ENCODE data around the gene DEFB121. TPM values are rescaled to one million over a fixed set of nuclear protein-coding genes. Genes with fewer than 3 reads are reported as not detected.
"Not testable (repeated sequence)": the region's sequence is repeated elsewhere in the genome, so short reads cannot be mapped to it uniquely, and the experiment has no call there.

The DEFB121 gene
- total and polyA plus RNA-seq, 2 experiments from 2014 or later: not detected

DNA sequence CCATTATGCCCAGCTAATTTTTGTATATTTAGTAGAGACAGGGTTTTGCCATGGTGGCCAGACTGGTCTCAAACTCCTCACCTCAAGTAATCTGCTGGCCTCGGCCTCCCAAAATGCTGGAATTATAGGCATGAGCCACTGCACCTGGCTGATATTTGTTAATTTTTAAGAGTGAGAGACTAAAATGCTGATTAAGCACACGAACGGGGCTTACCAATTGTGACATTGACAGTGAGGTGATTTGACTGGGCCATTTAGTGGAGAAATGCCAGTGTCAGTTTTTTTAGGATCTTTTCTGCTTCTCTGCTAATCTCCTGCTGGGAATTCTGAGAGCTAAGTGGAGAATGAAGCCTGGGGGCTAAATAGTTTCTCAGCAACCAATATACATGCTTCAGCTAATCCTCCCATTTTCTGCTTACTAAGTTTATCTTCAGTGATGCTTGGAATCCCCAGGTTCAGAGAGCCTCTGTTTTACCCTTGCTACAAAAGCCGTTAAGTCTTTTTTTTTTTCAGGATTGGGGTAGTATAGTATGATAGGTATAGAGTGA lies 24.6 kb upstream of the DEFB121 start (continued):
- TF ChIP-seq, protein P1, sequence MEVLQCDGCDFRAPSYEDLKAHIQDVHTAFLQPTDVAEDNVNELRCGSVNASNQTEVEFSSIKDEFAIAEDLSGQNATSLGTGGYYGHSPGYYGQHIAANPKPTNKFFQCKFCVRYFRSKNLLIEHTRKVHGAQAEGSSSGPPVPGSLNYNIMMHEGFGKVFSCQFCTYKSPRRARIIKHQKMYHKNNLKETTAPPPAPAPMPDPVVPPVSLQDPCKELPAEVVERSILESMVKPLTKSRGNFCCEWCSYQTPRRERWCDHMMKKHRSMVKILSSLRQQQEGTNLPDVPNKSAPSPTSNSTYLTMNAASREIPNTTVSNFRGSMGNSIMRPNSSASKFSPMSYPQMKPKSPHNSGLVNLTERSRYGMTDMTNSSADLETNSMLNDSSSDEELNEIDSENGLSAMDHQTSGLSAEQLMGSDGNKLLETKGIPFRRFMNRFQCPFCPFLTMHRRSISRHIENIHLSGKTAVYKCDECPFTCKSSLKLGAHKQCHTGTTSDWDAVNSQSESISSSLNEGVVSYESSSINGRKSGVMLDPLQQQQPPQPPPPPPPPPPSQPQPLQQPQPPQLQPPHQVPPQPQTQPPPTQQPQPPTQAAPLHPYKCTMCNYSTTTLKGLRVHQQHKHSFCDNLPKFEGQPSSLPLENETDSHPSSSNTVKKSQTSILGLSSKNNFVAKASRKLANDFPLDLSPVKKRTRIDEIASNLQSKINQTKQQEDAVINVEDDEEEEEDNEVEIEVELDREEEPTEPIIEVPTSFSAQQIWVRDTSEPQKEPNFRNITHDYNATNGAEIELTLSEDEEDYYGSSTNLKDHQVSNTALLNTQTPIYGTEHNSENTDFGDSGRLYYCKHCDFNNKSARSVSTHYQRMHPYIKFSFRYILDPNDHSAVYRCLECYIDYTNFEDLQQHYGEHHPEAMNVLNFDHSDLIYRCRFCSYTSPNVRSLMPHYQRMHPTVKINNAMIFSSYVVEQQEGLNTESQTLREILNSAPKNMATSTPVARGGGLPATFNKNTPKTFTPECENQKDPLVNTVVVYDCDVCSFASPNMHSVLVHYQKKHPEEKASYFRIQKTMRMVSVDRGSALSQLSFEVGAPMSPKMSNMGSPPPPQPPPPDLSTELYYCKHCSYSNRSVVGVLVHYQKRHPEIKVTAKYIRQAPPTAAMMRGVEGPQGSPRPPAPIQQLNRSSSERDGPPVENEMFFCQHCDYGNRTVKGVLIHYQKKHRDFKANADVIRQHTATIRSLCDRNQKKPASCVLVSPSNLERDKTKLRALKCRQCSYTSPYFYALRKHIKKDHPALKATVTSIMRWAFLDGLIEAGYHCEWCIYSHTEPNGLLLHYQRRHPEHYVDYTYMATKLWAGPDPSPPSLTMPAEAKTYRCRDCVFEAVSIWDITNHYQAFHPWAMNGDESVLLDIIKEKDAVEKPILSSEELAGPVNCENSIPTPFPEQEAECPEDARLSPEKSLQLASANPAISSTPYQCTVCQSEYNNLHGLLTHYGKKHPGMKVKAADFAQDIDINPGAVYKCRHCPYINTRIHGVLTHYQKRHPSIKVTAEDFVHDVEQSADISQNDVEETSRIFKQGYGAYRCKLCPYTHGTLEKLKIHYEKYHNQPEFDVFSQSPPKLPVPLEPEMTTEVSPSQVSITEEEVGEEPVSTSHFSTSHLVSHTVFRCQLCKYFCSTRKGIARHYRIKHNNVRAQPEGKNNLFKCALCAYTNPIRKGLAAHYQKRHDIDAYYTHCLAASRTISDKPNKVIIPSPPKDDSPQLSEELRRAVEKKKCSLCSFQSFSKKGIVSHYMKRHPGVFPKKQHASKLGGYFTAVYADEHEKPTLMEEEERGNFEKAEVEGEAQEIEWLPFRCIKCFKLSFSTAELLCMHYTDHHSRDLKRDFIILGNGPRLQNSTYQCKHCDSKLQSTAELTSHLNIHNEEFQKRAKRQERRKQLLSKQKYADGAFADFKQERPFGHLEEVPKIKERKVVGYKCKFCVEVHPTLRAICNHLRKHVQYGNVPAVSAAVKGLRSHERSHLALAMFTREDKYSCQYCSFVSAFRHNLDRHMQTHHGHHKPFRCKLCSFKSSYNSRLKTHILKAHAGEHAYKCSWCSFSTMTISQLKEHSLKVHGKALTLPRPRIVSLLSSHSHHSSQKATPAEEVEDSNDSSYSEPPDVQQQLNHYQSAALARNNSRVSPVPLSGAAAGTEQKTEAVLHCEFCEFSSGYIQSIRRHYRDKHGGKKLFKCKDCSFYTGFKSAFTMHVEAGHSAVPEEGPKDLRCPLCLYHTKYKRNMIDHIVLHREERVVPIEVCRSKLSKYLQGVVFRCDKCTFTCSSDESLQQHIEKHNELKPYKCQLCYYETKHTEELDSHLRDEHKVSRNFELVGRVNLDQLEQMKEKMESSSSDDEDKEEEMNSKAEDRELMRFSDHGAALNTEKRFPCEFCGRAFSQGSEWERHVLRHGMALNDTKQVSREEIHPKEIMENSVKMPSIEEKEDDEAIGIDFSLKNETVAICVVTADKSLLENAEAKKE (CRISPR knock-in tag; IDR thresholded peaks at IDR 0.05): no peak

DNA sequence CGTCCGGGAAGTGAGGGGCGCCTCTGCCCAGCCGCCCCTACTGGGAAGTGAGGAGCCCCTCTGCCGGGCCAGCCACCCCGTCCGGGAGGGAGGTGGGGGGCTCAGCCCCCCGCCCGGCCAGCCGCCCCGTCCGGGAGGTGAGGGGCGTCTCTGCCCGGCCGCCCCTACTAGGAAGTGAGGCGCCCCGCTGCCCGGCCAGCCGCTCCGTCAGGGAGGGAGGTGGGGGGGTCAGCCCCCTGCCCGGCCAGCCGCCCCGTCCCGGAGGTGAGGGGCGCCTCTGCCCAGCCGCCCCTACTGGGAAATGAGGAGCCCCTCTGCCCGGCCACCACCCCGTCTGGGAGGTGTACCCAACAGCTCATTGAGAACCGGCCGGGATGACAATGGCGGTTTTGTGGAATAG lies 21.6 kb upstream of the DEFB121 start:
- H3K4me1 Mint-ChIP-seq; H3K4me3 ChIP-seq; H3K9me2 ChIP-seq (ENCODE audit: insufficient read depth); H3K79me2 ChIP-seq (replicated peaks; ENCODE audit: insufficient read depth); H3K4me1 ChIP-seq (ENCODE audit: insufficient read depth); H3F3A ChIP-seq (replicated peaks; ENCODE audit: low read depth); H3K36me3 ChIP-seq (ENCODE audit: insufficient read depth); H4K20me1 ChIP-seq (replicated peaks; ENCODE audit: insufficient read depth); H3K27me3 ChIP-seq (ENCODE audit: insufficient read depth); DNase-seq (ENCODE audit: low spot score); H3K4me2 ChIP-seq; H3K4me3 Mint-ChIP-seq; ATAC-seq; H2AFZ ChIP-seq; H3K27me3 Mint-ChIP-seq (ENCODE audit: insufficient read depth, low read depth, poor library complexity); H3K27ac Mint-ChIP-seq; H3K27ac ChIP-seq (ENCODE audit: low read depth): not testable (repeated sequence)
- H3K36me3 Mint-ChIP-seq (ENCODE audit: low read depth): peaks cover 22% of the 10 kb centered on the region
- peaks cover 77% of the 10 kb centered on the region for H3K9me3 Mint-ChIP-seq

DNA sequence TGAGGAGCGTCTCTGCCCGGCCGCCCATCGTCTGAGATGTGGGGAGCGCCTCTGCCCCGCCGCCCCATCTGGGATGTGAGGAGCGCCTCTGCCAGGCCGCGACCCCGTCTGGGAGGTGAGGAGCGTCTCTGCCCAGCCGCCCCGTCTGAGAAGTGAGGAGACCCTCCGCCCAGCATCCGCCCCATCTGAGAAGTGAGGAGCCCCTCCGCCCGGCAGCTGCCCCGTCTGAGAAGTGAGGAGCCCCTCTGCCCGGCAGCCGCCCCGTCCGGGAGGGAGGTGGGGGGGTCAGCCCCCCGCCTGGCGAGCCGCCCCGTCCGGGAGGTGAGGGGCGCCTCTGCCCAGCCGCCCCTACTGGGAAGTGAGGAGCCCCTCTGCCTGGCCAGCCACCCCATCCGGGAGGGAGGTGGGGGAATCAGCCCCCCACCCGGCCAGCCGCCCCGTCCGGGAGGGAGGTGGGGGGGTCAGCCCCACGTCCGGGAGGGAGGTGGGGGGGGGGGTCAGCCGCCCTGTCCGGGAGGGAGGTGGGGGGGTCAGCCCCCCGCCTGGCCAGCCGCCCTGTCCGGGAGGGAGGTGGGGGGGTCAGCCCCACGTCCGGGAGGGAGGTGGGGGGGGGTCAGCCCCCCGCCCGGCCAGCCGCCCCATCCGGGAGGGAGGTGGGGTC lies 21.0 kb upstream of the DEFB121 start:
- ATAC-seq: not testable (repeated sequence)

More for the DNA sequence above, 21.0 kb upstream of the DEFB121 start:
- not testable (repeated sequence) for DNase-seq (ENCODE audit: low spot score); H3K36me3 ChIP-seq (ENCODE audit: insufficient read depth); H3K27ac Mint-ChIP-seq; H4K20me1 ChIP-seq (replicated peaks; ENCODE audit: insufficient read depth); H3F3A ChIP-seq (replicated peaks; ENCODE audit: low read depth); H3K27me3 ChIP-seq (ENCODE audit: insufficient read depth); H3K4me1 ChIP-seq (ENCODE audit: insufficient read depth); H3K4me2 ChIP-seq; H3K4me3 Mint-ChIP-seq; H3K4me1 Mint-ChIP-seq; H3K27me3 Mint-ChIP-seq (ENCODE audit: insufficient read depth, low read depth, poor library complexity); H3K4me3 ChIP-seq; H3K79me2 ChIP-seq (replicated peaks; ENCODE audit: insufficient read depth); H3K27ac ChIP-seq (ENCODE audit: low read depth); H3K9me2 ChIP-seq (ENCODE audit: insufficient read depth); H2AFZ ChIP-seq
- H3K9me3 Mint-ChIP-seq: peaks cover 76% of the 10 kb centered on the region
- H3K36me3 Mint-ChIP-seq (ENCODE audit: low read depth): peaks cover 22% of the 10 kb centered on the region
